Measurements from ENCODE around the gene WDR93.

WDR93 gene

DNA sequence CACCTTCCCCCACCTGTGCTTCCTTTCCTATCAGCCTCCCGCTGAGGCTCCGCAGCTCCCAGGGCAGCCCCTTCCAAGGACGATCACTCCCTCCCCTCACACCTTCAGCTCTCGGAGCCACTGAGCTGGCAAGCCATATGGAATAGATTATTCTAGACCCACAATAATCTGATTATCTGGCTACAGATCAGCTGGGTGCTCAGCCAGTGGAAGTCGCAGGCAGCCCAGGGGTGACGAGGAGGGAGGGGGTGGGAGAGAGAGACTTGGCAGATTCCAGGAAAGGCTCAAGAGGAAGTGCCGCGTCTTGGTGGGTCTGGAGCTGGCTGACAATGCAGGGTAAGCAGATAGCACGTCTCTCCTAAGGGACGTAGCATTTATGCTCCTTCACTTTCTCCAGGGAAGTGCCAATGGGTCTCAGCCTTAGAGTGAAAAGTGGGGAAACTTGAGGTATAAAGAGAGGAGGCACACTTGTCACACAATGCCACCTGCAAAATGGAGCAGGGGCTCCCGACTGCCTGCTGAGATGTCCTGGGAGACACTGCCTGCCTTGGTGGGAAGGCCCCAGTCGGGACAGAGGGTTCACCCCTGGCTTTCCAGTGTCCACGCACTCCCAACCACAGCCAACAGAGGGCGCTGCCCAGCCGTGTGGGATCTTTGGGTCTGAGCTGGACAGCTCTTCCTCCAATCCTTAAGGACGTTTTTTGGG is 69.8 kb downstream of the WDR93 start:
- in situ Hi-C loops (cut with MboI; ENCODE audit: low sequenced_read_pairs, unreplicated experiment): loop anchor here (5.0 kb wide), 1 partner anchor 117 kb away; no protein-coding TSS in a partner anchor
- peak; percentile 90 for DNase-seq (ENCODE audit: low spot score)
- TF ChIP-seq, protein P1, sequence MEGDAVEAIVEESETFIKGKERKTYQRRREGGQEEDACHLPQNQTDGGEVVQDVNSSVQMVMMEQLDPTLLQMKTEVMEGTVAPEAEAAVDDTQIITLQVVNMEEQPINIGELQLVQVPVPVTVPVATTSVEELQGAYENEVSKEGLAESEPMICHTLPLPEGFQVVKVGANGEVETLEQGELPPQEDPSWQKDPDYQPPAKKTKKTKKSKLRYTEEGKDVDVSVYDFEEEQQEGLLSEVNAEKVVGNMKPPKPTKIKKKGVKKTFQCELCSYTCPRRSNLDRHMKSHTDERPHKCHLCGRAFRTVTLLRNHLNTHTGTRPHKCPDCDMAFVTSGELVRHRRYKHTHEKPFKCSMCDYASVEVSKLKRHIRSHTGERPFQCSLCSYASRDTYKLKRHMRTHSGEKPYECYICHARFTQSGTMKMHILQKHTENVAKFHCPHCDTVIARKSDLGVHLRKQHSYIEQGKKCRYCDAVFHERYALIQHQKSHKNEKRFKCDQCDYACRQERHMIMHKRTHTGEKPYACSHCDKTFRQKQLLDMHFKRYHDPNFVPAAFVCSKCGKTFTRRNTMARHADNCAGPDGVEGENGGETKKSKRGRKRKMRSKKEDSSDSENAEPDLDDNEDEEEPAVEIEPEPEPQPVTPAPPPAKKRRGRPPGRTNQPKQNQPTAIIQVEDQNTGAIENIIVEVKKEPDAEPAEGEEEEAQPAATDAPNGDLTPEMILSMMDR (IDR thresholded peaks at IDR 0.05; ENCODE audit: borderline replicate concordance, control extremely low read depth, extremely low read depth, insufficient read depth, missing control alignments): peak; percentile 97

- DNase-seq (ENCODE audit: low spot score): peak; percentile 40
- in situ Hi-C loops (cut with MboI; ENCODE audit: low sequenced_read_pairs, unreplicated experiment): loop anchor here (5.0 kb wide), 1 partner anchor 116 kb away; no protein-coding TSS in a partner anchor
- TF ChIP-seq, protein P1 (IDR thresholded peaks at IDR 0.05; ENCODE audit: borderline replicate concordance, control extremely low read depth, extremely low read depth, insufficient read depth, missing control alignments): no peak
Observed at GRCh38 chr15:89761009-89761831, 70.6 kb downstream of the WDR93 start.

DNA sequence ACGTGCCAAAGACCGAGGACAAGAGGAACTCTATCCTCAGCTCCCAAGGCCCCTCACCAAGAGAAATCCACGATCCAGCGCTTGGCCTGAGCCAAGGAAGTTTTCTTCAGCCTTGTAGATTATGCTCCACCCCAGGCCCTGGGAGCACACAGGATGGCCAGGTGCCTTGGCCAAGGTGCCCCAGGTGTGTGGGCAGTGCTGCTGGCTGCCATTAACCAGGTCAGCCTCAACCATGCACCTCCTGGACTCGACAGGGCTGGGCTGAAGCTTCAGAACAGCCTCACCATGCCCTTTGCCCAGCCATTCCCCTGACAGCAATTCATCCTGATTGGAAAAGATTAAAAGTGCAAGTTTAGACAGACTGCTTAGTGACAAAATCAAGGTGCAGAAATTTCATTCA is 71.3 kb downstream of the WDR93 start:
- in situ Hi-C loops (cut with MboI; ENCODE audit: low sequenced_read_pairs, unreplicated experiment): loop anchor here (5.0 kb wide), 1 partner anchor 115 kb away; no protein-coding TSS in a partner anchor
- DNase-seq (ENCODE audit: low spot score): no peak
- TF ChIP-seq, protein P1 (IDR thresholded peaks at IDR 0.05; ENCODE audit: borderline replicate concordance, control extremely low read depth, extremely low read depth, insufficient read depth, missing control alignments): no peak

GRCh38 chr15:89765694-89766093 is 75.1 kb downstream of the WDR93 start:
- in situ Hi-C loops (cut with MboI; ENCODE audit: low sequenced_read_pairs, unreplicated experiment): no loop called here
- TF ChIP-seq, protein P1 (IDR thresholded peaks at IDR 0.05; ENCODE audit: borderline replicate concordance, control extremely low read depth, extremely low read depth, insufficient read depth, missing control alignments): no peak

GRCh38 chr15:89766357-89767311 is 76.0 kb downstream of the WDR93 start:
- in situ Hi-C loops (cut with MboI; ENCODE audit: low sequenced_read_pairs, unreplicated experiment): no loop called here
- TF ChIP-seq, protein P1 (IDR thresholded peaks at IDR 0.05; ENCODE audit: borderline replicate concordance, control extremely low read depth, extremely low read depth, insufficient read depth, missing control alignments): no peak
- DNase-seq (ENCODE audit: low spot score): no peak

More at GRCh38 chr15:89765694-89766093, 75.1 kb downstream of the WDR93 start:
- no peak for DNase-seq (ENCODE audit: low spot score)
